Activated CD4-positive, alpha-beta T cell treated with anti-CD3 and anti-CD28 coated beads, Interleukin-10, Interleukin-2, amounts not matched to agents 100 ng/mL and 50 ng/mL, durations not matched to agents 16 hours and 8 hours (primary cell): ENCODE results near the gene PROSER2.
"Not testable (repeated sequence)": the region's sequence is repeated elsewhere in the genome, so short reads cannot be mapped to it uniquely, and the experiment has no call there.

ENCODE experiments used
- DNase-seq: peaks from one replicate; pipeline ENCODE4 v3.0.0-alpha.2; 2020

The PROSER2 gene

GRCh38 chr10:11886851-11887250 is 63.7 kb downstream of the PROSER2 start:
- no peak for DNase-seq

- no peak for DNase-seq
Observed at GRCh38 chr10:11887381-11888227, 64.4 kb downstream of the PROSER2 start.

GRCh38 chr10:11889263-11889662 is 66.1 kb downstream of the PROSER2 start:
- not testable (repeated sequence) for DNase-seq

GRCh38 chr10:11891776-11892486 is 68.8 kb downstream of the PROSER2 start:
- DNase-seq = no peak

GRCh38 chr10:11893749-11894278 is 70.7 kb downstream of the PROSER2 start:
- DNase-seq = no peak

- no peak for DNase-seq
Observed at GRCh38 chr10:11894381-11895107, 71.4 kb downstream of the PROSER2 start.

GRCh38 chr10:11895108-11895466 is 71.9 kb downstream of the PROSER2 start:
- no peak for DNase-seq

GRCh38 chr10:11895598-11895997 is 72.4 kb downstream of the PROSER2 start:
- no peak for DNase-seq

- DNase-seq = no peak
Observed at GRCh38 chr10:11896549-11897200, 73.5 kb downstream of the PROSER2 start.

- DNase-seq = no peak
Observed at GRCh38 chr10:11898033-11898371, 74.8 kb downstream of the PROSER2 start.

- DNase-seq = no peak
Observed at GRCh38 chr10:11898372-11899066, 75.4 kb downstream of the PROSER2 start.

GRCh38 chr10:11899067-11899876 is 76.1 kb downstream of the PROSER2 start:
- DNase-seq = no peak

- DNase-seq = no peak
Observed at GRCh38 chr10:11901036-11901301, 77.8 kb downstream of the PROSER2 start.

- no peak for DNase-seq
Observed at GRCh38 chr10:11901454-11901832, 78.3 kb downstream of the PROSER2 start.

GRCh38 chr10:11901833-11902475 is 78.8 kb downstream of the PROSER2 start:
- no peak for DNase-seq

GRCh38 chr10:11902646-11903045 is 79.5 kb downstream of the PROSER2 start:
- no peak for DNase-seq

- DNase-seq = no peak
Observed at GRCh38 chr10:11906714-11907113, 83.6 kb downstream of the PROSER2 start.

- DNase-seq = no peak
Observed at GRCh38 chr10:11907914-11908313, 84.8 kb downstream of the PROSER2 start.

- DNase-seq = no peak
Observed at GRCh38 chr10:11908536-11908935, 85.4 kb downstream of the PROSER2 start.

- no peak for DNase-seq
Observed at GRCh38 chr10:11908991-11909390, 85.8 kb downstream of the PROSER2 start.

- no peak for DNase-seq
Observed at GRCh38 chr10:11909618-11910017, 86.5 kb downstream of the PROSER2 start.
